Prostate gland (tissue), 2 donors: Measurements from ENCODE around the gene SIX3.

ENCODE experiments used
- CTCF ChIP-seq, 4 experiments: fragments of 200-600 bp in 2 of 4; fragments of 450-650 bp in 2 of 4; sonication (generic) in 2 of 4; IDR thresholded peaks; 1 replicate in 3 of 4; 2 replicates in 1 of 4; pipeline ENCODE4 v1.5.1; 2016 to 2019; ENCODE audit warnings: antibody characterized with exemption in 4 of 4, mild to moderate bottlenecking in 2 of 4, moderate library complexity in 2 of 4
- POLR2A ChIP-seq: fragments of 450-650 bp; IDR thresholded peaks from one replicate; pipeline ENCODE4 v1.6.1; 2016; ENCODE audit warnings: antibody characterized with exemption, mild to moderate bottlenecking
- POLR2AphosphoS5 ChIP-seq: sonication (generic); formaldehyde crosslinking; IDR thresholded peaks from one replicate; pipeline ENCODE4 v1.6.1; 2017; ENCODE audit warnings: antibody characterized with exemption

GRCh38 chr2:44920751-44921150 is 20.8 kb upstream of the SIX3 start:
- TF ChIP-seq POLR2A (no peak), CTCF (IDR thresholded peaks at IDR 0.05) (no peak), POLR2AphosphoS5 (no peak)
